Vagina (tissue), 2 donors: ENCODE data around the gene IFNA5. TPM values are rescaled to one million over a fixed set of nuclear protein-coding genes. Genes with fewer than 3 reads are reported as not detected.

Experiments
- DNase-seq, 2 donors: peaks; one replicate each; pipeline ENCODE4 v3.0.0-alpha.2; 2017; ENCODE audit errors: extremely low spot score in 2 of 2
- H3K27ac ChIP-seq: fragments of 200-600 bp; sonication (generic); one replicate; pipeline ENCODE4 v1.5.1; 2019
- H3K27me3 ChIP-seq: fragments of 200-600 bp; sonication (generic); one replicate; pipeline ENCODE4 v1.5.1; 2019
- H3K36me3 ChIP-seq, 2 donors: fragments of 200-600 bp; sonication (generic); one replicate each; pipeline ENCODE4 v1.5.1; 2017 to 2019
- H3K4me1 ChIP-seq: fragments of 200-600 bp; sonication (generic); one replicate; pipeline ENCODE4 v1.5.1; 2019
- H3K4me3 ChIP-seq, 2 donors: fragments of 200-600 bp; sonication (generic); 1 replicate in 1 of 2; 2 replicates in 1 of 2; pipeline ENCODE4 v1.5.1; 2016 to 2019
- H3K9me3 ChIP-seq: fragments of 200-600 bp; sonication (generic); one replicate; pipeline ENCODE4 v1.5.1; 2019
- CTCF ChIP-seq, 3 experiments: fragments of 450-650 bp in 2 of 3; fragments of 200-600 bp in 1 of 3; sonication (generic) in 1 of 3; IDR thresholded peaks; one replicate each; pipeline ENCODE4 v1.5.1; 2017 to 2019; ENCODE audit warnings: antibody characterized with exemption in 3 of 3, mild to moderate bottlenecking in 2 of 3, moderate library complexity in 2 of 3
- POLR2A ChIP-seq, 2 donors: fragments of 450-650 bp; IDR thresholded peaks; one replicate each; pipeline ENCODE4 v1.6.1; 2017; ENCODE audit warnings: antibody characterized with exemption in 2 of 2, mild to moderate bottlenecking in 2 of 2, moderate library complexity in 2 of 2
- POLR2AphosphoS5 ChIP-seq, 2 donors: sonication (generic); formaldehyde crosslinking; IDR thresholded peaks; one replicate each; pipeline ENCODE4 v1.9.0; 2017; ENCODE audit warnings: antibody characterized with exemption in 2 of 2, mild to moderate bottlenecking in 2 of 2, low read depth in 1 of 2; ENCODE audit not compliant: insufficient read depth in 1 of 2
- intact Hi-C: fragments of 100-400 bp; cut with DNase I; formaldehyde crosslinking; loops from one replicate; pipeline ENCODE4 v1.15.1; 2023
- total RNA-seq: library from RNA; depleted of rRNA; stranded (reverse); fragments of >200 nt; gene quantifications from one replicate; pipeline ENCODE4 v1.2.3, GENCODE V29; 2016

The IFNA5 gene
- total RNA-seq, 1 donor from 2014 or later: not detected

- no peaks in the 10 kb centered on the region for H3K9me3 ChIP-seq
- DNase-seq: no peak
- no peak overlapping the region for H3K27ac ChIP-seq
- intact Hi-C loops: no loop called here
- TF ChIP-seq POLR2AphosphoS5 (IDR thresholded peaks at IDR 0.05; ENCODE audit: insufficient read depth in 1 of 2, low read depth in 1 of 2): no peak
- no peak for TF ChIP-seq CTCF (IDR thresholded peaks at IDR 0.05)
- no peak for TF ChIP-seq POLR2A (IDR thresholded peaks at IDR 0.05)
- no peaks in the 10 kb centered on the region for H3K27me3 ChIP-seq
- no peaks in the 10 kb centered on the region for H3K4me1 ChIP-seq
- H3K36me3 ChIP-seq: no peaks in the 10 kb centered on the region
- no peak overlapping the region for H3K4me3 ChIP-seq
Measured at GRCh38 chr9:21281275-21281674, 23.8 kb downstream of the IFNA5 start.

GRCh38 chr9:21268347-21268657 lies 36.8 kb downstream of the IFNA5 start:
- no peaks in the 10 kb centered on the region for H3K9me3 ChIP-seq
- no peaks in the 10 kb centered on the region for H3K4me1 ChIP-seq
- intact Hi-C loops: no loop called here
- H3K36me3 ChIP-seq: no peaks in the 10 kb centered on the region
- H3K27me3 ChIP-seq: no peaks in the 10 kb centered on the region
- DNase-seq: no peak
- no peak overlapping the region for H3K4me3 ChIP-seq
- TF ChIP-seq POLR2A (IDR thresholded peaks at IDR 0.05) (no peak), CTCF (IDR thresholded peaks at IDR 0.05) (no peak), POLR2AphosphoS5 (IDR thresholded peaks at IDR 0.05; ENCODE audit: insufficient read depth in 1 of 2, low read depth in 1 of 2) (no peak)
- H3K27ac ChIP-seq: no peak overlapping the region

GRCh38 chr9:21267485-21268346 lies 37.4 kb downstream of the IFNA5 start:
- Histone ChIP-seq H3K27me3 (no peaks in the 10 kb centered on the region), H3K27ac (no peak overlapping the region), H3K9me3 (no peaks in the 10 kb centered on the region), H3K36me3 (no peaks in the 10 kb centered on the region), H3K4me3 (no peak overlapping the region), H3K4me1 (no peaks in the 10 kb centered on the region)
- TF ChIP-seq POLR2A (IDR thresholded peaks at IDR 0.05) (no peak), POLR2AphosphoS5 (IDR thresholded peaks at IDR 0.05; ENCODE audit: insufficient read depth in 1 of 2, low read depth in 1 of 2) (no peak), CTCF (IDR thresholded peaks at IDR 0.05) (no peak)
- no peak for DNase-seq
- intact Hi-C loops: no loop called here

- no peak overlapping the region for H3K4me3 ChIP-seq
- no peak overlapping the region for H3K27ac ChIP-seq
- H3K9me3 ChIP-seq: no peaks in the 10 kb centered on the region
- H3K4me1 ChIP-seq: no peaks in the 10 kb centered on the region
- H3K36me3 ChIP-seq: no peaks in the 10 kb centered on the region
- H3K27me3 ChIP-seq: no peaks in the 10 kb centered on the region
- no peak for DNase-seq
- intact Hi-C loops: no loop called here
- TF ChIP-seq CTCF (IDR thresholded peaks at IDR 0.05) (no peak), POLR2AphosphoS5 (IDR thresholded peaks at IDR 0.05; ENCODE audit: insufficient read depth in 1 of 2, low read depth in 1 of 2) (no peak), POLR2A (IDR thresholded peaks at IDR 0.05) (no peak)
Measured at GRCh38 chr9:21266733-21267484, 38.2 kb downstream of the IFNA5 start.
